NCI-H146 (cell line): Measurements from ENCODE around the gene NAGPA.
A peak's percentile ranks its signal among the peaks of the same experiment; 100 is the strongest.
"Not testable (repeated sequence)": the region's sequence is repeated elsewhere in the genome, so short reads cannot be mapped to it uniquely, and the experiment has no call there.

ENCODE experiments used
- DNase-seq: peaks from one replicate; lab custom pipeline; 2025; lab: John Stamatoyannopoulos, UW

The NAGPA gene

DNA sequence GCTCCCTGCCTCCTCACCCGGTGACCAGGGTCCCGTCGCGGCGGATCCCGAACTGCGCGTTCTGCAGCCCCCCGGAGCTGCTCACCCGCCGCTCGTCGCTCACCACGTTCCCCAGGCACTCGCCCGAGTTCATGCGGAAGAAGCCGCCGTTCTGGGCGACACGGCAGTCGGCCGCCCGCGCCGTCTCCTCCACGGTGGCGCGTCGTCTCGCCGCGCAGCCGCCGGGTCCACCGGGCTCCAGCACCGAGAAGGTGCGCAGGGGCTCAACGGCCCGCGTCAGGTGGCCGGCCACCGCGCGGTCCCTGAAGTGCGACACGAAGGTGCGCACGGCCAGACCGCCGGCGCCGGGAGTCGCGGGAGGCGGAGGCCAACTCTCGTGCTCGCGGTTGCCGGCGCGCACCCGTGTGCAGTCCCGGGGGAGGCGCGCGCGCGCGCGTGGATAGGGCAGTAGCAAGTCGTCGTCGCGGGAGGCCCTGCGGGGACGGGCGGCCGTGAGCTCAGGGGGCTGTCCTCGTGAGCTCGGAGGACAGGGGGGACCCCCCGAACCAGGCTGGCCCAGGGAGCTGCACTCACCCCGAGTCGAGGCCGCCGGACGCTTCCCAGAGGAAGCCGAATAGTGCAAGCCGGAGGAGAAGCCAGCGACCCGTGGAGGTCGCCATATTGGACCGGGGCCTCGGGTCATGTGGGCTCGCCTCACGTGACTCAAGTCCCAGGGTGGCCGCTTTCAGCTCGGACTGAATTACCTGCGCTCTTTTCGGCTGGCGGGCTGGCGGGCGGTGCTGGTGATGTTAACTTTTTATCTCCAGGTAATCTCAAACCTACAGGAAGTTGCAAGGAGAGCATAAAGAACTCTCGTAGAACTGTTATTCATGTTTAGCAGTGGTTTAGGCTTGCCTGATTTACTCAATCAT is at the start of gene NAGPA:
Gene NAGPA (minus strand): TSS at position 680 of the 911 bp plus-strand sequence. CDS start 21 bp downstream, at position 659.
- peak; percentile 85 for DNase-seq

DNA sequence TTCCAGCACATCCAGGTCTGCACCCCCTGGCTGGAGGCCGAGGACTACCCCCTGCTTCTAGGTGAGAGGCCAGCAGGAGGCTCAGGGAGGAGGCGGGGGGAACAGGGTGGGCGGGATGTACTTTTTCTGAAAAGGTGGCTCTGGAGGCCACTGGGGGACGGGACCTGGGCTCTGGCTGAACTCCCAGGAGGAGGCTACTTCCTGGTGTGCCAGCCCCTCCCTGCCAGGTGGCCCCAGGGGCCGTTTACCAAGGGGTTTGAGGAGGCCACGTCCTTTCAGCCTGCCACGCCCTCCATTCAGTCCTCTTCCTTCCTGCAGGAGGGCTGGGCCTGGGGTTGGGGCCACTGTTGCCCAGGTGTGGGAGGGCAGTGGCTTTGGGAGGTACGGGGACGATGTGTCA is 47.3 kb upstream of the NAGPA start:
- not testable (repeated sequence) for DNase-seq

- not testable (repeated sequence) for DNase-seq
Measured at GRCh38 chr16:5080461-5080860, 46.7 kb upstream of the NAGPA start.

GRCh38 chr16:5078626-5079025 is 44.9 kb upstream of the NAGPA start:
- DNase-seq = no peak

DNA sequence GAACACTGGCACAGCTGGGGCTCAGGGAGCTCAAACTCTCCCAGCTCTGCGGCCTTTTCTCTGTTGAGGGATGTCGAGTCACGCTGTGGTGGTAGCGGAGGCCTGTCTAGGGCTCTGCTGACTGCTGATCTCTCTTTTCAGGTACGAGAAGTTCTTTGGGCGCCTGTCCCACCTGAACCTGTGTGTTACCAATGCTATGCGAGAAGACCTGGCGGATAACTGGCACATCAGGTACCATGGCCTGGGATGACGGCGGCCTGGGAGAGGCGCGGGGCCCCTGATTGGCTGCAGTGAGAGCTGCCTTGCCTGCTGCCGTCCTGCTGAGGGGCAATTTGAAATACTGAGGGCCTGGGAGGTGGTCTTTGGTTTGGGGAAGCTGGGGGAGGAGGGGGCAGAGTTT is 43.6 kb upstream of the NAGPA start:
- DNase-seq = no peak

DNA sequence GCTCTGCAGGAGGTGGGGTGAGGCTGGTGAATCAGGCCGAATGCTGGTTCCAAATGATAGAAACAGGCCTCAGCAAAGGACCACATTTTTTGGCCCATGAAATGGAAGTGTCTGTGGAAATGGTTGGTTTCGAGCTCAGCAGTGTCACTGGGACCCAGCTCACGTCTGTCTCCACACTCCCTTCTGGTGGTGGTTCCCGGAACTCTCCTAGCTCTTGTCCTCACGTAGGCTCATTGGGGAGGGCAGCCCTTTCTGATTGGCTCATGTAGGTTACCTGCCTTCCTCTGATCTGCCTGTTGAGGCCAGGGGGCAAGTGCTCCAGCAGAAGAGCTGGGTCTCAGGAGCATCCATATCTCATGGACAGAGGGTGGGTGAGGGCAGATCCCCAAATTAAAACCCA is 41.9 kb upstream of the NAGPA start:
- no peak for DNase-seq

GRCh38 chr16:5073771-5074170 is 40.0 kb upstream of the NAGPA start:
- DNase-seq = not testable (repeated sequence)

DNA sequence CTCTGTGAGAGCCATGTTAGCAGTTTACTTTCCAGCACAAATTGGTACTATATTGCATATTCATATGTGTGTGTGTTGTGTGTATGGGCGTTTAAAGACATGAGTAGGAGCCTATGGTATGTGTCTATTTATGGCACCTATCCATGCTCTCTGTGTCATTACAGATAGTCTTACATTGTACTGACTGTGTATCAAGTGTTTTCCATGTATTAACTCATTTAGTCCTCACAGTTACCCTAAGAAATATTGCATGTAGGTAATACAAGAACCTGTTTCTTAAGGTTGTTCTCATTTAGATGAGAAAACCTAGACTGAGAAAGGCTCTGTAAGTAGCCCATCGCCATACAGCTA is 39.5 kb upstream of the NAGPA start:
- no peak for DNase-seq

GRCh38 chr16:5072334-5073278 is 38.9 kb upstream of the NAGPA start:
- DNase-seq = no peak

DNA sequence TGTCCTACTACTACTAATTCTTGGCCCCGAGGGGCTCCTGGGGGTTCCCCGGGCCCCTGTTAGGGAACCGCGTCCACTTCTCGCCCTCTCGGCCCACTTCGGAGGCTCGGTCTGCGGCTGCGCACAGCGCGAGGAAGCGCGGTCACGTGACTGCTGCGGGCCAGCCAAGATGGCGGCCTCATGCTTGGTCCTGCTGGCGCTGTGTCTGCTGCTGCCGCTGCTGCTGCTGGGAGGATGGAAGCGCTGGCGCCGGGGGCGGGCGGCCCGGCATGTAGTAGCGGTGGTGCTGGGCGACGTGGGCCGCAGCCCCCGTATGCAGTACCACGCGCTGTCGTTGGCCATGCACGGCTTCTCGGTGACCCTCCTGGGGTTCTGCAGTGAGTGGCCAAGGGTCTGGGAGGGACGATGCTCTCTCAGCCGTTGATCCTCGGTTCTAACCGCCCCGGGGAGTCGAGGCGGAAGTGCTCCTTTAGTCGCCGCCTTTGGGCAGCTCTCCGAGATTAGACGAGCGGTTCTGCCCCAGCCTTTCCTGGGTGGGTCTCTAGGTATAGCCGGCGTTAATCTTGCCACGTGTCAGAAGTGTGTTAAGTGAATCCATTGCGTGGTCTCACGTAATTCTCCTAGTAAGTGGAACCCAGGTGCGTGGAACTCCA is 38.1 kb upstream of the NAGPA start, which contains the start of gene ALG1:
Gene ALG1 (plus strand): TSS at position 163 of the 653 bp plus-strand sequence. CDS start 7 bp downstream, at position 170.
- DNase-seq = peak; percentile 91

- DNase-seq = no peak
Measured at GRCh38 chr16:5071341-5071680, 37.6 kb upstream of the NAGPA start.

DNA sequence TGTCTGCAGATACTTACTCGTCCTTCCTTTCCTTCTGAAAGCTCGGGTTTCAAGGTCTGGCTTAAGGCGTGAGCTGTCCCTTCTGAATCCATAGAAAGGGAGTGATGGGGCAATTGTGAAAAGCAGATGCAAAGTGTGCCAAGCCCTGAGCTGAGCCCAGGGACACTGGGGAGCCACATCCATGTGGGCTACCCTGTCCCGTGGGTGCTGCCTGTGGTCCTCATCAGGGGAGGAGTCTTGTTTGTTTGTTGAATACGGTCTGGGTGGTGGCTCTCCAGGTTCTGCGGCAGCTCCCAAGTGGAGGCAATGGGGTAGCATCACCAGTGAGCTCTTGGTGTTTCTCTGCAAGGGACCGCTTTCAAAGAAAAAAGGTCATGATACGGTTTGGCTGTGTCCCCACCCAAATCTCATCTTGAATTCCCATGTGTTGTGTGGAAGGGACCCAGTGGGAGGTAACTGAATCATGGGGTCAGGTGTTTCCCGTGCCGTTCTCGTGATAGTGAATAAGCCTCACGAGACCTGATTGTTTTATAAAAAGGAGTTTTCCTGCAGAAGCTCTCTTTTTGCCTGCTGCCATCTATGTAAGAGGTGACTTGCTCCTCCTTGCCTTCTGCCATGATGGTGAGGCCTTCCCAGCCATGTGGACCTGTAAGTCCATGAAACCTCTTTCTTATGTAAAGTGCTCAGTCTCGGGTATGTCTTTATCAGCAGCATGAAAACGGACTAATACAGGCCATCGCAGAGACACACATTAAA is 36.9 kb upstream of the NAGPA start:
- no peak for DNase-seq

DNA sequence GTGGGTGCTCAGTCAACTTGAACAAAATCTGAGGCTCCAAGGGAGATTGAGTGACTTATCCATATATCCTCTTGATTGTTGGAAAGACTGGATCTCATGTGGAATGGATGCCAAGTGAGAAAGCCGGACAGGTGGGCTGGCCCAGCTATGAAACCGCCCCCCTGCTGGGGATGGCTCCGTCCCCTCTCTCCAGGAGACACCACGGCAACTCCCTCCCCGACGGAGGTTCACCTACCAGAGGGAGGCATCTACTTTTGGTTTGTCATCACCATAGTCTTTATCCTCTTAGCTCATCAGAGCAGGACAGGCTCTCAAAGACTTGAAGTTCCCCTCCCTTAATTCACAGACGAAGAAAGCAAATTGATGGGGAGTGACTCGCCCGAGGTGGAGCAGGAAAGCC is 36.1 kb upstream of the NAGPA start:
- DNase-seq = no peak

GRCh38 chr16:5069048-5069447 is 35.3 kb upstream of the NAGPA start:
- DNase-seq = no peak

DNA sequence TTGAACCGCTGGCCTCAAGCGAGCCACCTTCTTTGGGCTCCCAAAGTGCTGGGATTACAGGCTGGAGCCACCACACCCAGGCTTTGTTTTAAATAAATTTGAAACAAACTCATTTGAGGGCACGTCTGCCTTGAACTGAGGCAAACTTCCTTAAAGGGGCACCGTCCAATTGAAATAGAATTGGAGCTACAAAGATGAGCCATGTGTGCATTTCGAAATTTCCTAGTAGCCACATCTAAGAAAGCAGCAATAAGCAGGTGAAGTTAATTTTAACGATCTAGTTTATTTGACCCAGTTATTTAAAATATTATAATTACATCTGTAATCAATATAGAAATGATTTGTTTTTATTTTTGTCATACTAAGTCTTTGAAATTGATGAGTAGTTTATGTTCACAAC is 32.8 kb upstream of the NAGPA start:
- DNase-seq = no peak

- no peak for DNase-seq
Measured at GRCh38 chr16:5065813-5066212, 32.1 kb upstream of the NAGPA start, which contains the start of gene C16orf89. TSS of gene C16orf89 (minus strand) at chr16:5065956. CDS start at chr16:5065908, 48 bp downstream.

GRCh38 chr16:5065326-5065725 is 31.6 kb upstream of the NAGPA start:
- no peak for DNase-seq

DNA sequence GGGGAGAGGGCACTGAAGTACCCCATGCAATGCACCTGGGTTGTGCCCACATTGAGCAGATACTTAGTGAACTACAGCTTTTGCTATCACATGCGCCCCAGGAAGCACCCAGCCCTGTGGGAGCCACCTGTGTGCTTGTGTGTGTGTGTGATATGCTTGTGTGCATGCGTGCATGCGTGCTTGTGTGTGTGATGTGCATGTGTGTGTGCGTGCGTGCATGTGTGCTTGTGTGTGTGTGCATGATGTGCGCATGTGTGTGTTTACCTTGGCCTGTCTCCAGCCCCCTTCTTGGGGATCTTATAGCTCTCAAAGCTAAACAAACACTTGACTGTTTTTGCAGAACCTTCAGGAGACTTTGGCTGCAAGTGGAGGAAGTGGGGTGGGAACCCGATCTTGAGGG is 31.2 kb upstream of the NAGPA start:
- no peak for DNase-seq

GRCh38 chr16:5062790-5063765 is 29.3 kb upstream of the NAGPA start:
- DNase-seq = no peak

DNA sequence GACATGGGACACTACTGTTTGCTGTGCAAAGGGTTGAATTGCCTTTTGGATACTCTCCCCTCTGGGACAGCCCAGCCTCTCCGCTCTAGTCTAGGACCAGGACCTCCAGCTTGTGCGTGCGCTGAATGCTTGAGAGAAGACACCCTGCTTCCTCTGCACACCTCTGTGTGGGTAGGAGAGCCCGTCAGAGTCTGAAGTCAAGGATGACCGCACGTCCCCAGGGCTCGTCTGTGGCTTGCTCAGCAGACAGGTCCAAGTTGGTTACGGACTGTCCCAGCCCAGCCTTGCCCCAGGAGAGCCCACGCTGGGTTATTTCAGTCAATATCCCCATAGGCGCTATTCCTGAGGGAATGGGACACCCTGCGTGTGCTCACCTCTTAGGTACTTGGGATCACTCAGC is 28.3 kb upstream of the NAGPA start:
- DNase-seq = no peak
